Psoas muscle (tissue), 8 donors: ENCODE data around the gene FUS. TPM values are rescaled to one million over a fixed set of nuclear protein-coding genes. Genes with fewer than 3 reads are reported as not detected.

Experiments
- ATAC-seq, 4 donors: fragments of 200-7000 bp; cut with Tn5 transposase; one replicate each; pipeline ENCODE4 v1.9.1; 2020; ENCODE audit warnings: moderate library complexity in 3 of 4, mild to moderate bottlenecking in 2 of 4
- DNase-seq, 2 donors: peaks; one replicate each; pipeline ENCODE4 v3.0.0-alpha.2; 2020
- H3K27ac ChIP-seq: fragments of 200-600 bp; one replicate; pipeline ENCODE4 v1.8.0; 2022
- H3K27me3 ChIP-seq, 3 donors: fragments of 200-600 bp in 1 of 3; one replicate each; pipeline versions ENCODE4 v1.6.1 to v1.8.0; 2013 to 2022; ENCODE audit warnings: low read length in 2 of 3, mild to moderate bottlenecking in 2 of 3, moderate library complexity in 1 of 3; ENCODE audit not compliant: insufficient read depth in 3 of 3
- H3K36me3 ChIP-seq, 2 donors: fragments of 200-600 bp in 1 of 2; one replicate each; pipeline versions ENCODE4 v1.6.1 to v1.8.0; 2013 to 2022; ENCODE audit warnings: low read depth in 1 of 2, mild to moderate bottlenecking in 1 of 2, moderate library complexity in 1 of 2; ENCODE audit not compliant: insufficient read depth in 1 of 2
- H3K4me1 ChIP-seq: fragments of 200-600 bp; one replicate; pipeline ENCODE4 v1.8.0; 2022
- H3K4me3 ChIP-seq: fragments of 200-600 bp; one replicate; pipeline ENCODE4 v1.8.0; 2022; ENCODE audit warnings: mild to moderate bottlenecking
- H3K9me3 ChIP-seq: fragments of 200-600 bp; one replicate; pipeline ENCODE4 v1.8.0; 2022
- CTCF ChIP-seq: fragments of 200-600 bp; IDR thresholded peaks from one replicate; pipeline ENCODE4 v1.8.0; 2022; ENCODE audit warnings: antibody characterized with exemption
- WGBS, 3 donors: extraction: QIAGEN DNeasy Blood & Tissue Kit; methylation state at CpG; one replicate each; pipeline versions ENCODE4 v1.1.6 to v1.1.7; 2013; 5-methylcytosine and 5-hydroxymethylcytosine counted together
- intact Hi-C, 2 donors: fragments of 100-400 bp; cut with DNase I; formaldehyde crosslinking; loops; one replicate each; pipeline versions ENCODE4 v1.11.0 to v1.14.2; 2022
- polyA plus RNA-seq, 3 donors: library from polyadenylated mRNA; stranded (reverse); fragments of 200-250 nt; gene quantifications; one replicate each; pipeline ENCODE4 v1.2.3, GENCODE V29; 2013
- total RNA-seq, 4 donors: library from RNA; stranded (reverse); fragmentation: NEBNext Ultra II Directional in 2 of 4; extraction: Animal tissue kit (Norgen Biotek cat#: 25700) in 2 of 4; gene quantifications; one replicate each; pipeline versions ENCODE4 v1.2.1 to v1.2.4, GENCODE V29; 2021 to 2023
- donor health status: healthy with polysubstance abuse.
- donor health status: DM: no; HTN: no; CAD: no; lungs with moderate emphysema.
- donor health status: Bipolar disorder and iron deficiency.
- donor health status: healthy.
- donor health status: DM: yes; HTN: yes; CAD: no.
- donor health status: DM: no; HTN: no; CAD: no.
- donor health status: DM: no; HTN: no; CAD: no.
- donor health status: DM: yes; HTN: yes; CAD: no.

Gene FUS
- total and polyA plus RNA-seq, 7 donors: 117 to 246 (median 159) TPM

GRCh38 chr16:31200821-31201568 lies 21.1 kb downstream of the FUS start:
- Histone ChIP-seq H3K36me3 (peaks cover 0 to 41% of the 10 kb centered on the region in 2 donors), H3K4me3 (peak overlapping the region; percentile 67), H3K27me3 (no peaks in the 10 kb centered on the region), H3K4me1 (peaks cover 11% of the 10 kb centered on the region), H3K27ac (no peak overlapping the region), H3K9me3 (no peaks in the 10 kb centered on the region)
- intact Hi-C loops: no loop called here
- WGBS, 3 donors: 61 to 73% (median 68%) methylated on average over 8 of the region's 8 CpGs
- peak in 3 of 4 donors; percentile 2 to 14 (median 10) for ATAC-seq
- no peak for DNase-seq
- TF ChIP-seq CTCF: no peak

- no peak overlapping the region for H3K27ac ChIP-seq
- no peak for TF ChIP-seq CTCF
- H3K36me3 ChIP-seq: peaks cover 0 to 33% of the 10 kb centered on the region in 2 donors
- H3K27me3 ChIP-seq: no peaks in the 10 kb centered on the region
- peaks cover 11% of the 10 kb centered on the region for H3K4me1 ChIP-seq
- DNase-seq (peak; percentile 37 to 66), ATAC-seq (peak; percentile 49 to 57 (median 56))
- H3K4me3 ChIP-seq: peak overlapping the region; percentile 67
- intact Hi-C loops: no loop called here
- WGBS, 3 donors: 29 to 34% (median 31%) methylated on average over 26 to 35 of the region's 35 CpGs
- no peaks in the 10 kb centered on the region for H3K9me3 ChIP-seq
Measured at GRCh38 chr16:31201582-31202413, 21.9 kb downstream of the FUS start.

GRCh38 chr16:31202414-31203375 lies 22.8 kb downstream of the FUS start, which contains the start of gene PYCARD:
Gene PYCARD (minus strand): TSS chr16:31202760. CDS start chr16:31202690, 70 bp downstream.
- Histone ChIP-seq H3K4me3 (peak within 1 kb of the TSS; percentile 67), H3K27ac (peak within 1 kb of the TSS; percentile 27), H3K27me3 (no peaks in the 10 kb centered on the region), H3K4me1 (peaks cover 11% of the 10 kb centered on the region), H3K9me3 (no peaks in the 10 kb centered on the region), H3K36me3 (peaks cover 0 to 25% of the 10 kb centered on the region in 2 donors)
- 5 to 15% (median 6%) methylated on average over 46 to 69 of the region's 69 CpGs for WGBS, 3 donors
- TF ChIP-seq CTCF: no peak
- ATAC-seq (peak; percentile 42 to 54 (median 47)), DNase-seq (peak; percentile 67 to 74)
- intact Hi-C loops: no loop called here

GRCh38 chr16:31204871-31205666 lies 25.1 kb downstream of the FUS start:
- 86 to 89% (median 87%) methylated on average over 9 of the region's 9 CpGs for WGBS, 3 donors
- H3K4me1 ChIP-seq: peaks cover 11% of the 10 kb centered on the region
- no peak overlapping the region for H3K27ac ChIP-seq
- TF ChIP-seq CTCF: no peak
- H3K4me3 ChIP-seq: no peak overlapping the region
- H3K36me3 ChIP-seq: peaks cover 0 to 2% of the 10 kb centered on the region in 2 donors
- no peaks in the 10 kb centered on the region for H3K9me3 ChIP-seq
- DNase-seq (no peak), ATAC-seq (no peak)
- H3K27me3 ChIP-seq: no peaks in the 10 kb centered on the region
- intact Hi-C loops: no loop called here
